NAMALWA (cell line): ENCODE results near the gene RAN.
"Not testable (repeated sequence)": the region's sequence is repeated elsewhere in the genome, so short reads cannot be mapped to it uniquely, and the experiment has no call there.

Experiments
- DNase-seq: peaks from one replicate; pipeline ENCODE4 v3.0.0-alpha.2; 2015; ENCODE audit warnings: low spot score

Gene RAN

GRCh38 chr12:130871286-130872178, at the start of gene RAN:
RAN (plus strand) TSS chr12:130872066; CDS start chr12:130872594, 528 bp downstream.
- peak; percentile 92 for DNase-seq

DNA sequence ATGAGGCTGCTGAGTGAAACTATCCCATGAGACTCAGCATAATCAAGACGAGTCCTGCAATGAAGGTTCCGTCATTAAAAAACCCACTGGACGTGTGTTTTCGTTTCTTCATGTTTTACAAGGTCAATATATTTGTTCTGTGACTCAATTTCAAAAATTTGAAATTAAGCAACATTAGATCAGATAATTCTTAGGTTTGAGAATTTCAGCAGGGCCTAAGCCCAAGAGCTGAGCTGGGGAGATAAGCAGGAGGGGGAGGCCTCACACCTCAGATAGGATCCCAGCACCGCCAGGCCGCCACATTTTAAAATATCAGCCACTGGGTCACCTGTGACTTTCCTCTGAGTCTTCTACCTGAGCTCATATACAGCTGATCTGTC, 46.1 kb upstream of the RAN start:
- DNase-seq = no peak

- DNase-seq = peak; percentile 58
Observed at GRCh38 chr12:130826151-130826801, 45.6 kb upstream of the RAN start.

DNA sequence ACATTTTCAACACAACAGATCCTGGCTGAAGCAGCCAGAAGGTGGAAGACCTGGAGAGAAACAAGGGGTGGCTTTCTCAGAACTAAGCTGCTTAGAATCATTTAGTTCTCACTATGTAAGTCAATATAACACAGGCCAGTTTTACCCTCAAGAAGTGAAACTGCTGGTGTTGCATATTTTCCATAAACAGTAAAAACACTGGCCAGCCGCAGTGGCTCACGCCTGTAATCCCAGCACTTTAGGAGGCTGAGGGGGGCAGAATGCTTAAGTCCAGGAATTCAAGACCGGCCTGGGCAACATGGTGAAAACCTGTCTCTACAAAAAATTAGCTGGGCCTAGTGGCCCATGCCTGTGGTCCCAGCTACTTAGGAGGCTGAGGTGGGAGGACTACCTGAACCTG, 44.4 kb upstream of the RAN start:
- no peak for DNase-seq

DNA sequence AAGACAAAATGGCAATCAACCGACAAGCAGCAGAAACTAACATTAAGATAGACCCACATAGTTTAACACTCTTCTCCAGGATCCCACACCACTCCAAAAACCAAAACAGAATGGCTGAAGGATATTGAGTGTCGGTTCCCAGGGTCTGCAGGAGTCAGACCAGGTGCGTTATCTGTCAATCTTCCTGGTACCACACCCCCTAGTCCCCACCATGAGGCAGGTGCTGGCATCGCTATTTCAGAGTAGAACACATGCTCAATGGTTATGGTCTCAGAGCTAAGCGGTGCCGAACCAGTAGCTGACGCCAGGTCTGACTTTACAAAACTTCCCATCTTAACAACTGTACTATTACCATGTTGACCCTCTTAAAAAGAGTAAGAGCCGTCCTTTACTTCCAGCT, 43.0 kb upstream of the RAN start:
- no peak for DNase-seq

- no peak for DNase-seq
Observed at GRCh38 chr12:130829391-130830245, 42.2 kb upstream of the RAN start.

DNA sequence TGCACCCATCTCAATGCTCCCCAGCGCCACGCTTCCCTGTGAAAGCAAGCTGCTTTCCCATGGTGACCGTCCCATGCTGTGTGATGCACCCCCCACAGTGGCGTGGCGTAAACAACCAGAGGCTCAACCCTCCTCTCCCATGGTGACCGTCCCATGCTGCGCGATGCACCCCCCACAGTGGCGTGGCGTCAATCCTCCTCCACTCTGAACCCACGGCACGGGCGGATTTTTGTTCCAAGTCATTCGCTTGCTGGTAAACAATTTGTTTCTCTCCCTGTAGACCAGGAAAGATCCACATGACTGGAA, 41.7 kb upstream of the RAN start:
- DNase-seq = no peak

DNA sequence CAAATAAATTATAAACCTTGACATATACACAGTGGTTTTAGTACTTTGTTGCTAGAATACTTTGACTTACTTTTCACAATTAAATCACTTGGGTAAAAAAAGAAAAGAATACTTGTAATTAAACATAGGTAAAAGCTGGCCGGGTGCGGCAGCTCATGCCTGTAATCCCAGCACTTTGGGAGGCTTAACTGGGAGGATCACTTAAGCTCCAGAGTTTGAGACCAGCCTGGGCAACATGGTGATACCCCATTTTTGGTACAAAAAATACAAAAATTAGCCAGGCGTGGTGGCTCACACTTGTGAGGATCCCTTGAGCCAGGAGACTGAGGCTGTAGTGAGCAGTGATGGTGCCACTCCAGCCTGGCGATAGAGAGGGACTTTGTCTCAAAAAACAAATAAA, 40.6 kb upstream of the RAN start:
- no peak for DNase-seq

DNA sequence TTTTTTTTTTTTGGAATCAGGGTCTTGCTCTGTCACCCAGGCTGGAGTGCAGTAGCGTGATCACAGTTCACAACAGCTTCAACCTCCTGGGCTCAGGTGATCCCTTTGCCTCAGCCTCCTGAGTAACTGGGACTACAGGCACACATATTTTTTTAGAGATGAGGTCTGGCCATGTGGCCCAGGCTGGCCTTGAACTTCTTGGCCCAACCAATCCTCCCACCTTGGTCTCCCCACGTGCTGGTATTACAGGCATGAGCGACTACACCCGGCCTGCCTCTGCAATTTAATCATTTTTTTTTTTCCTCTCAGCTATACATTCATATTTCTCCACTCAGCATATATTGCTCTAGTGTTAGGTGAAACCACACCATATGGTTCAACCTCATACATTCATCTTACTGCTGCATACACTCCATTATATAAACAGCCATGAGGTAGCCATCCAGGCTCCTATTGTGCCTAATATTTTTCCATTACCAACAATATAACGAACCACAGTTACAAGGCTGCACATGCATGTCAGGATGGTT, 39.9 kb upstream of the RAN start:
- DNase-seq = no peak

- DNase-seq = no peak
Observed at GRCh38 chr12:130832561-130833209, 39.2 kb upstream of the RAN start.

DNA sequence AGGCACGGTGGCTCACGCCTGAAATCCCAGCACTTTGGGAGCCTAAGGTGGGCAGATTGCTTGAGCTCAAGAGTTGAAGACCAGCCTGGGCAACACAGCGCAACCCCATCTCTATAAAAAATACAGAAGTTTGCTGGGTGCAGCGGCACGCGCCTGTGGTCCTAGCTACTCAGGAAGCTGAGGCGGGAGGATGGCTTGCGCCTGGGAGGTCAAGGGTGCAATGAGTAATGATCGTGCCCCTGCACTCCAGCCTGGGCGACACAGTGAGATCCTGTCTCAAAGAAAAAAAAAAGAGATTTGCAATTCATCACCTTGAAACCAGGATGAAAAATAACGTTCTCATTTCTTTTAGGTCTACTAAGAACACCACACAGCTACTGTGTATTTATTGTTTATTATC, 36.9 kb upstream of the RAN start:
- no peak for DNase-seq

DNA sequence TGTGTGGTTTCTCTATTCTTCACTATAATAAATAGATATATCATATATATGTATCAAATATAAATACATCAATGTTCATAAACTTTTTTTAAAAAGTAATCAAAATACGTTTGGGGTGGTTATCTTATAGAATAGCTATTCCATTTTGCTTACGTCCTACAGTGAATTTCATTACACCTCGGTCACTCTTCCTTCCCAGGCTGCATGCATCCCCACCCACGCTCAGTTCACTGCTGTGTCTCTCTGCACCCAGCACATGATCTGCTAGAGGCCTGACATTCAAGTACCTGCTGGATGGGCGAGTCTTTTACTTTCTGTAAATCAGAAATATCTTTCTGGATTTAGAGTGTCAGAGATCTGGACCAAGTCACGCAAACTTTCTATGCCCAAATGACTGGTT, 36.4 kb upstream of the RAN start:
- no peak for DNase-seq

GRCh38 chr12:130838284-130838950, 33.4 kb upstream of the RAN start:
- DNase-seq = peak; percentile 41

GRCh38 chr12:130838951-130839769, 32.7 kb upstream of the RAN start, which contains the start of gene STX2:
STX2 (minus strand) TSS chr12:130839250; CDS start chr12:130839099, 151 bp downstream.
- peak; percentile 85 for DNase-seq

GRCh38 chr12:130839770-130840404, 32.0 kb upstream of the RAN start:
- no peak for DNase-seq

GRCh38 chr12:130846369-130846768, 25.5 kb upstream of the RAN start:
- DNase-seq = no peak

- no peak for DNase-seq
Observed at GRCh38 chr12:130847112-130847511, 24.8 kb upstream of the RAN start.

- not testable (repeated sequence) for DNase-seq
Observed at GRCh38 chr12:130848105-130848504, 23.8 kb upstream of the RAN start.

- not testable (repeated sequence) for DNase-seq
Observed at GRCh38 chr12:130848785-130849305, 23.0 kb upstream of the RAN start.
